ENCODE data around the gene TWSG1. TPM values are rescaled to one million over a fixed set of nuclear protein-coding genes. Genes with fewer than 3 reads are reported as not detected.

The TWSG1 gene
- total RNA-seq (2022; extraction: Qiagen RNA extraction) = 13.5 to 19.0 TPM (median 16.7 TPM) in 5 replicates

DNA sequence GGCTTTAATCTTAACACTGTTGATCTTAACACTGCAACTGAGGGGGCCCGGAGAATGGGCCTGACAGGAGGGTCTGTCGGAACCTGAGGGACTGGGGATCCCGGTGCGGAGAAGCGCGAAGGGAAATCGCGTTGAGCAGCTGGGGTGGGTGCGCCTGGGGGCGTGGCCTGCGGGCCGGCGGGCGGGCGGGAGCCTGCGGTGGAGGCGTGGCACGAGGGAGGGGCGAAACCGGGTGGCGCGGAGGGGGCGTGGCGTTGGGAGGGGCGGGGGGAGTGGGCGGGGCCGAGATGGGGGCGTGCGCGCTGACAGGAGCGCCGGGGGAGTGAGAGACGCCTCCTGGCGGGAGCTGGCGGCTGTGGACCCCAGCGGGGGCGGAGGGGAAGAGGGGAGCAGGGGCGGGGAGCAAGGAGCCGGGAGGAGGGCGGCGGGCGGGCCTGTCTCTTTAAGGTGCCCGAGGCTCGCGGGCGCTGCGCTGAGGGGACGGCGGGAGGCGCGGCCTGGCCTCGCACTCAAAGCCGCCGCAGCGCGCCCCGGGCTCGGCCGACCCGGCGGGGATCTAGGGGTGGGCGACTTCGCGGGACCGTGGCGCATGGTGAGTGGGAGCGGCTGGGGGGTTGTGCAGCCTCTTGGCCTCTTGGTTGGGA, at the start of gene TWSG1:
Gene TWSG1 (plus strand): TSS at position 445 of the 644 bp plus-strand sequence. CDS start 2,457 bp downstream, outside the sequence.

Other genes with a start within 250 kb of the TWSG1 start
- 118 to 129 TPM (median 120 TPM) in 5 replicates for gene NDUFV2, start 232.1 kb upstream of the TWSG1 start, total RNA-seq (2022; extraction: Qiagen RNA extraction)
- 3.3 to 5.1 TPM (median 4.0 TPM) in 5 replicates for gene ANKRD12, start 198.0 kb upstream of the TWSG1 start, total RNA-seq (2022; extraction: Qiagen RNA extraction)
- gene RALBP1, start 140.7 kb downstream of the TWSG1 start, total RNA-seq (2022; extraction: Qiagen RNA extraction) = 23.9 to 30.6 TPM (median 28.1 TPM) in 5 replicates